Breast epithelium (tissue), 3 donors: Measurements from ENCODE around the gene NPIPA5.
"Not testable (repeated sequence)": the region's sequence is repeated elsewhere in the genome, so short reads cannot be mapped to it uniquely, and the experiment has no call there.

Experiments
- POLR2A ChIP-seq: fragments of 450-650 bp; IDR thresholded peaks from one replicate; pipeline ENCODE4 v1.6.1; 2016; ENCODE audit warnings: antibody characterized with exemption, mild to moderate bottlenecking, moderate library complexity
- POLR2AphosphoS5 ChIP-seq, 3 donors: sonication (generic); formaldehyde crosslinking; IDR thresholded peaks; one replicate each; pipeline ENCODE4 v1.6.1; 2017; ENCODE audit warnings: antibody characterized with exemption in 3 of 3

DNA sequence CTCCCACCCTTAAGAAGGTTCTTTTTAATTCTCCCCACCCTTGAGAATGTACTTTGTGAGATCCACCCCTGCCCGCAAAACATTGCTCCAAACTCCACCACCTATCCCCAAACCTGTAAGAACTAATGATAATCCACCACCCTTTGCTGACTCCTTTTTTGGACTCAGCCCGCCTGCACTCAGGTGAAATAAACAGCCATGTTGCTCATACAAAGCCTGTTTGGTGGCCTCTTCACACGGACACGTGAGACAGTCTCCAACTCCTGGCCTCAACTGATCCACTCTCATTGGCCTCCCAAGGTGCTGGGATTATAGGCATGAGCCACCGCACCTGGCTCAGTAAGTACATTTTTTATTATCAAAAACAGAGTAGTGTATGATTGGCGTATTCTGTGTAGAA is 31.4 kb upstream of the NPIPA5 start:
- not testable (repeated sequence) for TF ChIP-seq POLR2A; POLR2AphosphoS5 (IDR thresholded peaks at IDR 0.05)
